ENCODE results near the gene DLGAP1. TPM values are rescaled to one million over a fixed set of nuclear protein-coding genes. Genes with fewer than 3 reads are reported as not detected.

DLGAP1 gene
- total RNA-seq, 1 donor from 2014 or later = 5.3 TPM

GRCh38 chr18:3579701-3580100 is 875.4 kb downstream of the DLGAP1 start:
- DNase-seq = no peak

- DNase-seq = no peak
These were observed 876.5 kb downstream of the DLGAP1 start for GRCh38 chr18:3578621-3579020.

GRCh38 chr18:3577281-3577855 is 877.7 kb downstream of the DLGAP1 start:
- no peak for DNase-seq

GRCh38 chr18:3572761-3573160 is 882.3 kb downstream of the DLGAP1 start:
- DNase-seq = no peak

- DNase-seq = no peak
These were observed 888.3 kb downstream of the DLGAP1 start for GRCh38 chr18:3566851-3567250.

GRCh38 chr18:3560755-3561154 is 894.4 kb downstream of the DLGAP1 start:
- no peak for DNase-seq

GRCh38 chr18:3554811-3555427 is 900.2 kb downstream of the DLGAP1 start:
- no peak for DNase-seq

GRCh38 chr18:3554091-3554601 is 901.0 kb downstream of the DLGAP1 start:
- DNase-seq = no peak

GRCh38 chr18:3552305-3552704 is 902.8 kb downstream of the DLGAP1 start:
- DNase-seq = no peak

- peak; percentile 10 for DNase-seq
These were observed 907.1 kb downstream of the DLGAP1 start for GRCh38 chr18:3547891-3548615.

GRCh38 chr18:3546106-3546505 is 909.0 kb downstream of the DLGAP1 start:
- no peak for DNase-seq

- DNase-seq = no peak
These were observed 910.6 kb downstream of the DLGAP1 start for GRCh38 chr18:3544537-3544936.

GRCh38 chr18:3541549-3542386 is 913.3 kb downstream of the DLGAP1 start:
- DNase-seq = no peak

- no peak for DNase-seq
These were observed 914.1 kb downstream of the DLGAP1 start for GRCh38 chr18:3540805-3541548.

- DNase-seq = no peak
These were observed 916.0 kb downstream of the DLGAP1 start for GRCh38 chr18:3538954-3539617.

GRCh38 chr18:3538456-3538855 is 916.7 kb downstream of the DLGAP1 start:
- DNase-seq = peak; percentile 95

- DNase-seq = no peak
These were observed 924.3 kb downstream of the DLGAP1 start for GRCh38 chr18:3530807-3531206.

- no peak for DNase-seq
These were observed 925.5 kb downstream of the DLGAP1 start for GRCh38 chr18:3529601-3530000.

GRCh38 chr18:3529077-3529476 is 926.0 kb downstream of the DLGAP1 start:
- DNase-seq = no peak

- no peak for DNase-seq
These were observed 926.9 kb downstream of the DLGAP1 start for GRCh38 chr18:3528231-3528630.

Measured in skin of body (tissue), 2 donors.